Measurements from ENCODE around the gene COL4A3. TPM values are rescaled to one million over a fixed set of nuclear protein-coding genes. Genes with fewer than 3 reads are reported as not detected.

The COL4A3 gene
- polyA plus RNA-seq, 2 of the 4 experiments (the other 2 are of a cell fraction): 1.8 to 6.8 TPM

DNA sequence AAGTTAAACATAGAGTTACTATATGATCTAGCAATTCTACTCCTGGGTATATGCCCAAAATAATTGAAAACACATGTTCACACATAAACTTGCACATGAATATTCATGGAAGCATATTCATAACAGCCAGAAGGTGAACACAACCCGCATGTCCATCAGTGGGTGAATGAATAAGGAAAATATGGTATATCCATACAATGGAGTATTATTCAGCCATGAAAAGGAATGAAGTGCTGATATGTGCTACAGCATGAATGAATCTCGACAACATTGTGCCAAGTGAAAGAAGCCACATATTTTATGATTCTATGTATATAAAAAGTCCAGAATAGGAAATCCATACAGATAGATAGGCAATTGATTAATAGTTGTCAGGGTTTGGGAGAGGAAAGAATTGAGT lies 16.3 kb upstream of the COL4A3 start:
- no peak for ATAC-seq
- 42% methylated on average over 2 of the region's 2 CpGs for WGBS (ENCODE audit: missing lambda C conversion rate)

DNA sequence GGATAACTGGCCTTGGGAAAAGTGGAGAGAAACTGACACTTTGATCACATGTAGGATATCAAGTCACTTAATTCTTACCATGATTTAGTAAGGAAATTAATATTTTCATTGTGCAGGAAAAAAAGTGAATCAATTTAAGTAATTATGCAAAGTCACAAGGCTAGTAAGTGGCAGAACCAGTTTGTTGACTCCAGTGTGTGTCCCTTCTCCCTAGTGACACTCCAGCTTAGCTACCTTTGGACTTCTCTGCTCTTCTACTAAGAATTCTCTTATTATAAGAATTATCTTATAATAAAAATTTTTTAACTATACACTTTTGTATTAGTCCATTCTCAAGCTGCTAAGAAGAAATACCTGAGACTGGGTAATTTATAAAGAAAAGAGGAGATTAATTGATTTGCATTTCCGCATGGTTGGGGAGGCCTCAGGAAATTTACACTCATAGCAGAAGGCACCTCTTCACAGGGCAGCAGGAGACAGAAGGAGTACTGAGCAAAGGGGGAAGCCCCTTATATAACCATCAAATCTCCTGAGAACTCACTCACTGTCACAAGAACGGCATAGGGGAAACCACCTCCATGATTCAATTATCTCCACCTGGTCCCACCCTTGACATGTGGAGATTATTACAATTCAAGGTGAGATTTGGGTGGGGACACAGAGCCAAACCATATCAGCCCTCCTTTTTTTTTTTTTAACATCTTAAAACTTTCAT lies 14.0 kb upstream of the COL4A3 start:
- 77% methylated on average over 2 of the region's 2 CpGs for WGBS (ENCODE audit: missing lambda C conversion rate)
- ChIA-PET POLR2A (no interaction called here), CTCF (no interaction called here)
- Histone ChIP-seq H3K4me3 (no peak overlapping the region), H3K4me2 (no peak overlapping the region), H3K4me1 (peaks cover 30% of the 10 kb centered on the region), H3K9me3 (peaks cover 5% of the 10 kb centered on the region; the same call in 2 of the 3 replicates), H3K27ac (no peak overlapping the region)
- ATAC-seq (no peak), FAIRE-seq (no peak), DNase-seq (ENCODE audit: low read depth in 1 of 2, low spot score in 1 of 2) (no peak)
- TF ChIP-seq NR3C1 (IDR thresholded peaks at IDR 0.05): no peak
- no peak for TF ChIP-seq FOSB (CRISPR knock-in tag; IDR thresholded peaks at IDR 0.05)
- no peak for TF ChIP-seq EHF (CRISPR knock-in tag; IDR thresholded peaks at IDR 0.05)
- no peak for TF ChIP-seq POLR2A (IDR thresholded peaks at IDR 0.05; ENCODE audit: low read length)
- TF ChIP-seq JUNB (IDR thresholded peaks at IDR 0.05): no peak
- TF ChIP-seq, protein P1, sequence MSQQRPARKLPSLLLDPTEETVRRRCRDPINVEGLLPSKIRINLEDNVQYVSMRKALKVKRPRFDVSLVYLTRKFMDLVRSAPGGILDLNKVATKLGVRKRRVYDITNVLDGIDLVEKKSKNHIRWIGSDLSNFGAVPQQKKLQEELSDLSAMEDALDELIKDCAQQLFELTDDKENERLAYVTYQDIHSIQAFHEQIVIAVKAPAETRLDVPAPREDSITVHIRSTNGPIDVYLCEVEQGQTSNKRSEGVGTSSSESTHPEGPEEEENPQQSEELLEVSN (IDR thresholded peaks at IDR 0.05; ENCODE audit: borderline replicate concordance, low read depth): no peak
- TF ChIP-seq, protein P2, sequence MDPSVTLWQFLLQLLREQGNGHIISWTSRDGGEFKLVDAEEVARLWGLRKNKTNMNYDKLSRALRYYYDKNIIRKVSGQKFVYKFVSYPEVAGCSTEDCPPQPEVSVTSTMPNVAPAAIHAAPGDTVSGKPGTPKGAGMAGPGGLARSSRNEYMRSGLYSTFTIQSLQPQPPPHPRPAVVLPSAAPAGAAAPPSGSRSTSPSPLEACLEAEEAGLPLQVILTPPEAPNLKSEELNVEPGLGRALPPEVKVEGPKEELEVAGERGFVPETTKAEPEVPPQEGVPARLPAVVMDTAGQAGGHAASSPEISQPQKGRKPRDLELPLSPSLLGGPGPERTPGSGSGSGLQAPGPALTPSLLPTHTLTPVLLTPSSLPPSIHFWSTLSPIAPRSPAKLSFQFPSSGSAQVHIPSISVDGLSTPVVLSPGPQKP (IDR thresholded peaks at IDR 0.05; ENCODE audit: low read depth, low read length): no peak
- TF ChIP-seq HOXB13 (CRISPR knock-in tag; IDR thresholded peaks at IDR 0.05; ENCODE audit: low read depth): no peak
- no peak for TF ChIP-seq ESRRA (IDR thresholded peaks at IDR 0.05; ENCODE audit: borderline replicate concordance, low read length)
- no peak for TF ChIP-seq RAD21 (conservative IDR thresholded peaks at IDR 0.05 in 1 of 2, IDR thresholded peaks at IDR 0.05 in 1 of 2)
- no peak for TF ChIP-seq KDM5A (IDR thresholded peaks at IDR 0.05)
- no peak for TF ChIP-seq TFCP2L1 (CRISPR knock-in tag; IDR thresholded peaks at IDR 0.05)

More for the DNA sequence above, 16.3 kb upstream of the COL4A3 start:
- Histone ChIP-seq H3K27ac (no peak overlapping the region), H3K4me1 (peaks cover 7% of the 10 kb centered on the region), H3K4me3 (no peak overlapping the region), H3K4me2 (no peak overlapping the region), H3K9me3 (peaks cover 5% of the 10 kb centered on the region; the same call in 2 of the 3 replicates)
- DNase-seq (ENCODE audit: low read depth in 1 of 2, low spot score in 1 of 2): no peak
- FAIRE-seq: no peak
- 0 out of 2 replicates have a peak, but pooled peaks have one; percentile 47 for TF ChIP-seq HDAC2 (IDR thresholded peaks at IDR 0.05)
- TF ChIP-seq EHMT2 (IDR thresholded peaks at IDR 0.05; ENCODE audit: low read depth): no peak
- ChIA-PET CTCF (no interaction called here), POLR2A (no interaction called here)

DNA sequence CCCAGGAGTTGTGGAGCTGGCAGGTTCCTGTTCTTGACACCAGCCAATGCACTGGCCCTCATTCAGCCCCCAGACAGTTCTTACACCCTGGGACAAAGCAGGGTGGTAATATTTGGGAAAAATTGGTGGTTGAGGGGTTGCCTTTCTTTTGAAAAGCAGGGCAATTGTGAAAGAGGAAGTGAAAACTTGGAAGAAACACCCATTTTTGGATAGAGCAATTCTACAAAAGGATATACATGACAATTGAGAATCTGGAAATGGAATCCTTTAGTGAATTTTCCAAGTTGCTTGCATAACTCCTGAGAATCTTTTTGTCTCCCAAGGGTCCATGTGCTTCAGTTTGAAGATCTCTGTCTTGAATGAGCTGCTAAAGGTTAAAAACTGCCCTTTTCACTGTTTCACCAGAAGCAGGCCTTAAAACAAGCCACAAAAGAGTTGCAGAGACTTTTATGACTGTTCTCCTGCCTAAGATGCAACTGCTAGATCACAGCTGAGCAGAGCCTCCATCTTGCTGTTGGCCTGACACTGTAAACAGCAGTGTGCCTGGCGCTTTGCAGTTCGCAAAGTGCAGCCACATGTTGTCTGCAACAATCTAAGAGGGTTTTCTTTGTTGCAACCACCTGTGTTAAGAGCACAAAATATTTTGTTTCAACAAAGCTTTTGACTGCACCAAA lies 12.2 kb upstream of the COL4A3 start:
- Histone ChIP-seq H3K4me3 (no peak overlapping the region), H3K9me3 (peaks cover 5% of the 10 kb centered on the region; the same call in 2 of the 3 replicates), H3K4me1 (peaks cover 36% of the 10 kb centered on the region), H3K27ac (peak overlapping the region; percentile 48 to 62; a peak in 4 of 6 replicates), H3K4me2 (no peak overlapping the region)
- ATAC-seq: no peak
- TF ChIP-seq RCOR1 (IDR thresholded peaks at IDR 0.05; ENCODE audit: low read depth, low read length) (no peak), TFCP2L1 (CRISPR knock-in tag; IDR thresholded peaks at IDR 0.05) (no peak), RARB (CRISPR knock-in tag; IDR thresholded peaks at IDR 0.05) (no peak), JUN (IDR thresholded peaks at IDR 0.05) (no peak), HDAC2 (IDR thresholded peaks at IDR 0.05) (no peak), CBX8 (IDR thresholded peaks at IDR 0.05) (no peak), RFX5 (IDR thresholded peaks at IDR 0.05) (no peak), FOXS1 (CRISPR knock-in tag; IDR thresholded peaks at IDR 0.05) (no peak)
- TF ChIP-seq, protein P3, sequence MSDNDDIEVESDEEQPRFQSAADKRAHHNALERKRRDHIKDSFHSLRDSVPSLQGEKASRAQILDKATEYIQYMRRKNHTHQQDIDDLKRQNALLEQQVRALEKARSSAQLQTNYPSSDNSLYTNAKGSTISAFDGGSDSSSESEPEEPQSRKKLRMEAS (IDR thresholded peaks at IDR 0.05): no peak
- TF ChIP-seq, protein P4, sequence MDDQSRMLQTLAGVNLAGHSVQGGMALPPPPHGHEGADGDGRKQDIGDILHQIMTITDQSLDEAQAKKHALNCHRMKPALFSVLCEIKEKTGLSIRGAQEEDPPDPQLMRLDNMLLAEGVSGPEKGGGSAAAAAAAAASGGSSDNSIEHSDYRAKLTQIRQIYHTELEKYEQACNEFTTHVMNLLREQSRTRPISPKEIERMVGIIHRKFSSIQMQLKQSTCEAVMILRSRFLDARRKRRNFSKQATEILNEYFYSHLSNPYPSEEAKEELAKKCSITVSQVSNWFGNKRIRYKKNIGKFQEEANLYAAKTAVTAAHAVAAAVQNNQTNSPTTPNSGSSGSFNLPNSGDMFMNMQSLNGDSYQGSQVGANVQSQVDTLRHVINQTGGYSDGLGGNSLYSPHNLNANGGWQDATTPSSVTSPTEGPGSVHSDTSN (IDR thresholded peaks at IDR 0.05): no peak
- TF ChIP-seq, protein P5, sequence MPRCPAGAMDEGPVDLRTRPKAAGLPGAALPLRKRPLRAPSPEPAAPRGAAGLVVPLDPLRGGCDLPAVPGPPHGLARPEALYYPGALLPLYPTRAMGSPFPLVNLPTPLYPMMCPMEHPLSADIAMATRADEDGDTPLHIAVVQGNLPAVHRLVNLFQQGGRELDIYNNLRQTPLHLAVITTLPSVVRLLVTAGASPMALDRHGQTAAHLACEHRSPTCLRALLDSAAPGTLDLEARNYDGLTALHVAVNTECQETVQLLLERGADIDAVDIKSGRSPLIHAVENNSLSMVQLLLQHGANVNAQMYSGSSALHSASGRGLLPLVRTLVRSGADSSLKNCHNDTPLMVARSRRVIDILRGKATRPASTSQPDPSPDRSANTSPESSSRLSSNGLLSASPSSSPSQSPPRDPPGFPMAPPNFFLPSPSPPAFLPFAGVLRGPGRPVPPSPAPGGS (IDR thresholded peaks at IDR 0.05): no peak
- CTCF ChIA-PET: interaction anchor here (1.2 kb wide), 1 partner anchor 86 kb away, joined by 4 read pairs; no protein-coding TSS in a partner anchor
- FAIRE-seq: no peak
- DNase-seq (ENCODE audit: low read depth in 1 of 2, low spot score in 1 of 2): no peak
- WGBS (ENCODE audit: missing lambda C conversion rate): 93% methylated on average over 2 of the region's 2 CpGs
- POLR2A ChIA-PET: no interaction called here
